MM.1S (cell line): ENCODE data around the gene PLA1A.

Source experiments
- DNase-seq: peaks from one replicate; pipeline ENCODE4 v3.0.0-alpha.2; 2015
- H2AFZ ChIP-seq: fragments of 300-600 bp; sonication (generic); 2 replicates; pipeline ENCODE4 v1.6.0; 2016; ENCODE audit warnings: antibody characterized with exemption, low read length
- H3F3A ChIP-seq: fragments of 300-600 bp; sonication (generic); 2 replicates; pipeline ENCODE4 v1.6.1; 2016; ENCODE audit warnings: mild to moderate bottlenecking, antibody characterized with exemption, low read length, moderate library complexity, mixed read lengths; ENCODE audit not compliant: insufficient read depth
- H3K27ac ChIP-seq: fragments of 300-600 bp; sonication (generic); 2 replicates; pipeline ENCODE4 v1.5.1; 2016; ENCODE audit warnings: mild to moderate bottlenecking, low read length
- H3K27me3 ChIP-seq: fragments of 300-600 bp; sonication (generic); replicated peaks from 2 replicates; pipeline ENCODE4 v1.6.0; 2016; ENCODE audit warnings: low read length; ENCODE audit not compliant: insufficient read depth
- H3K36me3 ChIP-seq: fragments of 300-600 bp; sonication (generic); replicated peaks from 2 replicates; pipeline ENCODE4 v1.6.1; 2016; ENCODE audit warnings: mild to moderate bottlenecking, low read length, mixed read lengths; ENCODE audit not compliant: insufficient read depth
- H3K4me1 ChIP-seq: fragments of 300-600 bp; sonication (generic); 2 replicates; pipeline ENCODE4 v1.6.1; 2016; ENCODE audit warnings: low read length, mixed read lengths
- H3K4me2 ChIP-seq: fragments of 300-600 bp; sonication (generic); 2 replicates; pipeline ENCODE4 v1.6.0; 2016; ENCODE audit warnings: low read depth, low read length
- H3K4me3 ChIP-seq: fragments of 300-600 bp; sonication (generic); 2 replicates; pipeline ENCODE4 v1.5.1; 2016; ENCODE audit warnings: low read length, mixed read lengths
- H3K79me2 ChIP-seq: fragments of 300-600 bp; sonication (generic); 2 replicates; pipeline ENCODE4 v1.6.1; 2016; ENCODE audit warnings: mixed run types, low read length, mixed read lengths
- H3K9ac ChIP-seq: fragments of 300-600 bp; sonication (generic); 2 replicates; pipeline ENCODE4 v1.6.1; 2016; ENCODE audit warnings: low read length, mixed read lengths
- H3K9me2 ChIP-seq: fragments of 300-600 bp; sonication (generic); replicated peaks from 2 replicates; pipeline ENCODE4 v1.6.1; 2016; ENCODE audit warnings: mild to moderate bottlenecking, low read length, mixed read lengths; ENCODE audit not compliant: insufficient read depth
- H3K9me3 ChIP-seq: fragments of 300-600 bp; sonication (generic); replicated peaks from 2 replicates; pipeline ENCODE4 v1.6.1; 2016; ENCODE audit warnings: mild to moderate bottlenecking, low read length, mixed read lengths; ENCODE audit not compliant: insufficient read depth
- H4K20me1 ChIP-seq: fragments of 300-600 bp; sonication (generic); 2 replicates; pipeline ENCODE4 v1.6.1; 2016; ENCODE audit warnings: mild to moderate bottlenecking, low read length, moderate library complexity, mixed read lengths; ENCODE audit not compliant: insufficient read depth
- EZH2 ChIP-seq: fragments of 300-600 bp; sonication (generic); optimal IDR thresholded peaks from 2 replicates; pipeline ENCODE3; 2017; ENCODE audit warnings: low read depth, mild to moderate bottlenecking, antibody characterized with exemption, low read length, mixed read lengths
- EZH2phosphoT487 ChIP-seq: fragments of 300-600 bp; sonication (generic); IDR thresholded peaks from 2 replicates; pipeline ENCODE4 v1.6.1; 2018; ENCODE audit warnings: antibody characterized with exemption, low read length
- TF ChIP-seq, protein P1 (sequence below): fragments of 300-600 bp; sonication (generic); IDR thresholded peaks from 2 replicates; pipeline ENCODE4 v1.5.1; 2016; ENCODE audit warnings: antibody characterized with exemption, low read length, mixed read lengths

The PLA1A gene

GRCh38 chr3:119649761-119650160 is 52.1 kb downstream of the PLA1A start:
- Histone ChIP-seq H3K4me2 (no peak overlapping the region), H4K20me1 (no peaks in the 10 kb centered on the region), H3K9ac (no peak overlapping the region), H2AFZ (no peak overlapping the region), H3F3A (no peaks in the 10 kb centered on the region), H3K9me2 (no peaks in the 10 kb centered on the region), H3K9me3 (no peaks in the 10 kb centered on the region), H3K36me3 (no peaks in the 10 kb centered on the region), H3K4me1 (no peaks in the 10 kb centered on the region), H3K27me3 (no peaks in the 10 kb centered on the region), H3K79me2 (no peaks in the 10 kb centered on the region), H3K27ac (no peak overlapping the region), H3K4me3 (no peak overlapping the region)
- no peak for DNase-seq
- no peak for TF ChIP-seq EZH2phosphoT487
- TF ChIP-seq EZH2: no peak
- TF ChIP-seq, protein P1, sequence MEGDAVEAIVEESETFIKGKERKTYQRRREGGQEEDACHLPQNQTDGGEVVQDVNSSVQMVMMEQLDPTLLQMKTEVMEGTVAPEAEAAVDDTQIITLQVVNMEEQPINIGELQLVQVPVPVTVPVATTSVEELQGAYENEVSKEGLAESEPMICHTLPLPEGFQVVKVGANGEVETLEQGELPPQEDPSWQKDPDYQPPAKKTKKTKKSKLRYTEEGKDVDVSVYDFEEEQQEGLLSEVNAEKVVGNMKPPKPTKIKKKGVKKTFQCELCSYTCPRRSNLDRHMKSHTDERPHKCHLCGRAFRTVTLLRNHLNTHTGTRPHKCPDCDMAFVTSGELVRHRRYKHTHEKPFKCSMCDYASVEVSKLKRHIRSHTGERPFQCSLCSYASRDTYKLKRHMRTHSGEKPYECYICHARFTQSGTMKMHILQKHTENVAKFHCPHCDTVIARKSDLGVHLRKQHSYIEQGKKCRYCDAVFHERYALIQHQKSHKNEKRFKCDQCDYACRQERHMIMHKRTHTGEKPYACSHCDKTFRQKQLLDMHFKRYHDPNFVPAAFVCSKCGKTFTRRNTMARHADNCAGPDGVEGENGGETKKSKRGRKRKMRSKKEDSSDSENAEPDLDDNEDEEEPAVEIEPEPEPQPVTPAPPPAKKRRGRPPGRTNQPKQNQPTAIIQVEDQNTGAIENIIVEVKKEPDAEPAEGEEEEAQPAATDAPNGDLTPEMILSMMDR: no peak

GRCh38 chr3:119652306-119653033 is 54.8 kb downstream of the PLA1A start:
- no peak for TF ChIP-seq EZH2
- no peak for TF ChIP-seq EZH2phosphoT487
- TF ChIP-seq, protein P1: no peak
- H3K27ac ChIP-seq: no peak overlapping the region
- DNase-seq: no peak
- no peak overlapping the region for H3K4me2 ChIP-seq
- no peaks in the 10 kb centered on the region for H3K9me2 ChIP-seq
- no peak overlapping the region for H2AFZ ChIP-seq
- H3K79me2 ChIP-seq: no peaks in the 10 kb centered on the region
- H3K27me3 ChIP-seq: no peaks in the 10 kb centered on the region
- no peaks in the 10 kb centered on the region for H3K4me1 ChIP-seq
- H3F3A ChIP-seq: no peaks in the 10 kb centered on the region
- H3K9ac ChIP-seq: no peak overlapping the region
- H3K9me3 ChIP-seq: no peaks in the 10 kb centered on the region
- H4K20me1 ChIP-seq: no peaks in the 10 kb centered on the region
- no peaks in the 10 kb centered on the region for H3K36me3 ChIP-seq
- no peak overlapping the region for H3K4me3 ChIP-seq

GRCh38 chr3:119653876-119654275 is 56.2 kb downstream of the PLA1A start:
- H3F3A ChIP-seq: no peaks in the 10 kb centered on the region
- no peaks in the 10 kb centered on the region for H3K79me2 ChIP-seq
- H3K9me3 ChIP-seq: no peaks in the 10 kb centered on the region
- H3K36me3 ChIP-seq: no peaks in the 10 kb centered on the region
- no peak overlapping the region for H2AFZ ChIP-seq
- H3K27me3 ChIP-seq: no peaks in the 10 kb centered on the region
- H3K27ac ChIP-seq: no peak overlapping the region
- no peak overlapping the region for H3K4me3 ChIP-seq
- H4K20me1 ChIP-seq: no peaks in the 10 kb centered on the region
- no peak for DNase-seq
- no peak overlapping the region for H3K9ac ChIP-seq
- no peak for TF ChIP-seq EZH2
- TF ChIP-seq EZH2phosphoT487: no peak
- TF ChIP-seq, protein P1: no peak
- no peak overlapping the region for H3K4me2 ChIP-seq
- H3K4me1 ChIP-seq: no peaks in the 10 kb centered on the region
- H3K9me2 ChIP-seq: no peaks in the 10 kb centered on the region
